Thyroid gland (tissue), 4 donors: ENCODE measurements around the gene GNPDA1. TPM values are rescaled to one million over a fixed set of nuclear protein-coding genes. Genes with fewer than 3 reads are reported as not detected.

Source experiments
- DNase-seq, 2 donors: peaks; one replicate each; pipeline ENCODE4 v3.0.0-alpha.2; 2019
- H3K27ac ChIP-seq, 3 donors: fragments of 200-600 bp; sonication (generic); 1 replicate in 2 of 3; 2 replicates in 1 of 3; pipeline ENCODE4 v1.5.1; 2016 to 2019; ENCODE audit warnings: mild to moderate bottlenecking in 1 of 3, moderate library complexity in 1 of 3
- H3K27me3 ChIP-seq: fragments of 200-600 bp; sonication (generic); one replicate; pipeline ENCODE4 v1.5.1; 2019
- H3K36me3 ChIP-seq, 2 donors: fragments of 200-600 bp; sonication (generic); one replicate each; pipeline ENCODE4 v1.5.1; 2016 to 2019
- H3K4me1 ChIP-seq, 2 donors: fragments of 200-600 bp; sonication (generic); one replicate each; pipeline ENCODE4 v1.5.1; 2017 to 2019
- H3K4me3 ChIP-seq, 3 donors: fragments of 200-600 bp; sonication (generic); replicated peaks in 1 of 3; 1 replicate in 2 of 3; 2 replicates in 1 of 3; pipeline ENCODE4 v1.5.1; 2016; ENCODE audit warnings: mild to moderate bottlenecking in 1 of 3
- H3K9me3 ChIP-seq: fragments of 200-600 bp; sonication (generic); one replicate; pipeline ENCODE4 v1.5.1; 2017
- CTCF ChIP-seq, 6 experiments: fragments of 200-600 bp in 3 of 6; fragments of 450-650 bp in 3 of 6; sonication (generic) in 3 of 6; IDR thresholded peaks; one replicate each; pipeline ENCODE4 v1.5.1; 2016 to 2019; ENCODE audit warnings: antibody characterized with exemption in 6 of 6, mild to moderate bottlenecking in 2 of 6, inconsistent platforms in 1 of 6, moderate library complexity in 1 of 6
- POLR2A ChIP-seq, 2 donors: fragments of 450-650 bp; IDR thresholded peaks; one replicate each; pipeline ENCODE4 v1.6.1; 2017; ENCODE audit warnings: antibody characterized with exemption in 2 of 2, mild to moderate bottlenecking in 2 of 2, moderate library complexity in 1 of 2
- WGBS, 2 donors: methylation state at CpG; one replicate each; pipeline ENCODE4 v1.1.5; 2017; 5-methylcytosine and 5-hydroxymethylcytosine counted together
- intact Hi-C: fragments of 100-400 bp; cut with DNase I; formaldehyde crosslinking; loops from one replicate; pipeline ENCODE4 v1.15.1; 2023
- total RNA-seq, 4 donors: library from RNA; depleted of rRNA; stranded (reverse); fragments of >200 nt; gene quantifications; one replicate each; pipeline ENCODE4 v1.2.3, GENCODE V29; 2016

GNPDA1 gene
- total RNA-seq, 4 donors from 2014 or later: 28.8 to 56.3 (median 45.8) TPM

GRCh38 chr5:142008813-142009212 lies 4.0 kb downstream of the GNPDA1 start:
- intact Hi-C loops: loop anchor here (5.0 kb wide), 1 partner anchor 133 kb away; no protein-coding TSS in a partner anchor

GRCh38 chr5:142007237-142007544 lies 5.6 kb downstream of the GNPDA1 start:
- TF ChIP-seq CTCF (IDR thresholded peaks at IDR 0.05) (no peak), POLR2A (IDR thresholded peaks at IDR 0.05) (no peak)
- no peak for DNase-seq
- Histone ChIP-seq H3K9me3 (no peaks in the 10 kb centered on the region), H3K36me3 (peaks cover 10 to 28% of the 10 kb centered on the region in 2 donors), H3K4me3 (no peak overlapping the region), H3K4me1 (peaks cover 6 to 7% of the 10 kb centered on the region in 2 donors), H3K27ac (no peak overlapping the region), H3K27me3 (no peaks in the 10 kb centered on the region)
- intact Hi-C loops: loop anchor here (5.0 kb wide), 1 partner anchor 135 kb away; no protein-coding TSS in a partner anchor
- WGBS, 2 donors: 86 to 95% methylated on average over 1 of the region's 1 CpG

More at GRCh38 chr5:142008813-142009212, 4.0 kb downstream of the GNPDA1 start:
- Histone ChIP-seq H3K27ac (no peak overlapping the region), H3K9me3 (no peaks in the 10 kb centered on the region), H3K36me3 (peaks cover 10 to 19% of the 10 kb centered on the region in 2 donors), H3K4me1 (peaks cover 15 to 16% of the 10 kb centered on the region in 2 donors), H3K27me3 (no peaks in the 10 kb centered on the region), H3K4me3 (no peak overlapping the region)
- no peak for DNase-seq
- no peak for TF ChIP-seq CTCF (IDR thresholded peaks at IDR 0.05)
- no peak for TF ChIP-seq POLR2A (IDR thresholded peaks at IDR 0.05)

GRCh38 chr5:142006363-142007236 lies 6.2 kb downstream of the GNPDA1 start:
- 71 to 86% methylated on average over 2 to 3 of the region's 3 CpGs for WGBS, 2 donors
- Histone ChIP-seq H3K9me3 (no peaks in the 10 kb centered on the region), H3K4me1 (peaks cover under 1% of the 10 kb centered on the region in 2 donors), H3K4me3 (no peak overlapping the region), H3K27me3 (no peaks in the 10 kb centered on the region), H3K36me3 (peaks cover 13 to 28% of the 10 kb centered on the region in 2 donors), H3K27ac (no peak overlapping the region)
- no peak for DNase-seq
- intact Hi-C loops: loop anchor here (5.0 kb wide), 1 partner anchor 136 kb away; no protein-coding TSS in a partner anchor
- TF ChIP-seq POLR2A (IDR thresholded peaks at IDR 0.05) (no peak), CTCF (IDR thresholded peaks at IDR 0.05) (no peak)

GRCh38 chr5:142003266-142003800 lies 9.5 kb downstream of the GNPDA1 start:
- H3K36me3 ChIP-seq: peaks cover 20 to 28% of the 10 kb centered on the region in 2 donors
- 82 to 83% methylated on average over 2 of the region's 2 CpGs for WGBS, 2 donors
- H3K9me3 ChIP-seq: no peaks in the 10 kb centered on the region
- no peak overlapping the region for H3K4me3 ChIP-seq
- H3K27me3 ChIP-seq: no peaks in the 10 kb centered on the region
- no peak for TF ChIP-seq POLR2A (IDR thresholded peaks at IDR 0.05)
- H3K27ac ChIP-seq: no peak overlapping the region
- DNase-seq: no peak
- intact Hi-C loops: no loop called here
- peaks cover 3 to 11% of the 10 kb centered on the region in 2 donors for H3K4me1 ChIP-seq

GRCh38 chr5:142000704-142001484 lies 11.9 kb downstream of the GNPDA1 start:
- Histone ChIP-seq H3K4me3 (no peak overlapping the region), H3K36me3 (peaks cover 20 to 21% of the 10 kb centered on the region in 2 donors), H3K9me3 (no peaks in the 10 kb centered on the region), H3K27me3 (no peaks in the 10 kb centered on the region), H3K4me1 (peaks cover 3 to 11% of the 10 kb centered on the region in 2 donors), H3K27ac (peak overlapping the region; percentile 32 to 57 (median 43))
- intact Hi-C loops: no loop called here
- 55 to 64% methylated on average over 6 of the region's 6 CpGs for WGBS, 2 donors
- peak; percentile 10 to 48 for DNase-seq
- TF ChIP-seq CTCF (IDR thresholded peaks at IDR 0.05) (peak in 3 of 6 experiments; percentile 9 to 29 (median 26)), POLR2A (IDR thresholded peaks at IDR 0.05) (no peak)
